K562 (cell line): ENCODE data around the gene SMG7. TPM values are rescaled to one million over a fixed set of nuclear protein-coding genes. Genes with fewer than 3 reads are reported as not detected.

ENCODE experiments used
- ATAC-seq: fragments of 200-7000 bp; cut with Tn5 transposase; 3 replicates; pipeline ENCODE4 v1.9.1; 2020; ENCODE audit warnings: moderate library complexity
- Bru-seq: library from RNA; stranded (reverse); fragments of 400-500 nt; gene quantifications from one replicate; lab custom pipeline; 2021; lab: Mats Ljungman, UMichigan
- BruChase-seq, 2 experiments: library from RNA; stranded (reverse); fragments of 400-500 nt; gene quantifications; one replicate each; lab custom pipeline; 2021; lab: Mats Ljungman, UMichigan
- BruUV-seq: library from RNA; stranded (reverse); fragments of 400-500 nt; replicated peaks from 2 replicates; lab custom pipeline; 2021; lab: Mats Ljungman, UMichigan
- CTCF ChIA-PET: fragments of 300-600 bp; formaldehyde crosslinking; extraction: SDS; loops from one replicate; lab custom pipeline; 2021; ENCODE audit warnings: low intra/inter-chr PET ratio; lab: Yijun Ruan, JAX
- POLR2A ChIA-PET: fragments of 300-600, 350-650 bp; sonication (Branson Sonifier 250); formaldehyde crosslinking; extraction: SDS; loops from one replicate; lab custom pipeline; 2021; ENCODE audit warnings: antibody characterized with exemption, inconsistent platforms; lab: Yijun Ruan, JAX
- DNase-seq, 4 experiments: peaks; one replicate each; pipeline versions ENCODE4 v3.0.0 to v3.0.0-alpha.2; 2011 to 2018; ENCODE audit warnings: low spot score in 3 of 4, mixed read lengths in 3 of 4; ENCODE audit errors: extremely low read depth in 1 of 4
- FAIRE-seq: peaks from 2 replicates; lab custom pipeline; 2011; peaks lifted over from hg19 to GRCh38; lab: Jason Lieb, UNC
- H2AFZ ChIP-seq: 2 replicates; pipeline ENCODE4 v1.6.0; 2011; ENCODE audit warnings: low read depth, low read length, control low read depth, inconsistent platforms
- H3K27ac ChIP-seq: fragments of 200-600 bp; 3 replicates; pipeline ENCODE4 v1.8.0; 2011; ENCODE audit warnings: low read depth, mild to moderate bottlenecking, control low read depth, inconsistent platforms, low read length, moderate library complexity, mixed read lengths; ENCODE audit errors: extremely low read depth
- H3K27me3 ChIP-seq, 2 experiments: fragments of 300-600 bp in 1 of 2; 2 replicates in 1 of 2; 3 replicates in 1 of 2; pipeline versions ENCODE4 v1.6.0 to v1.8.0; 2011; ENCODE audit warnings: inconsistent platforms in 2 of 2, low read length in 2 of 2, mild to moderate bottlenecking in 1 of 2, mixed read lengths in 1 of 2, moderate library complexity in 1 of 2; ENCODE audit not compliant: control insufficient read depth in 2 of 2, insufficient read depth in 2 of 2
- H3K36me3 ChIP-seq: fragments of 300-600 bp; 3 replicates; pipeline ENCODE4 v1.8.0; 2011; ENCODE audit warnings: mild to moderate bottlenecking, low read length, inconsistent platforms; ENCODE audit not compliant: control insufficient read depth, insufficient read depth
- H3K4me1 ChIP-seq, 2 experiments: fragments of 200-600 bp in 1 of 2; replicated peaks in 1 of 2; 2 replicates in 1 of 2; 3 replicates in 1 of 2; pipeline versions ENCODE4 v1.5.1 to v1.8.0; 2011; ENCODE audit warnings: inconsistent platforms in 2 of 2, low read length in 2 of 2, mild to moderate bottlenecking in 1 of 2, mixed read lengths in 1 of 2, moderate library complexity in 1 of 2; ENCODE audit not compliant: control insufficient read depth in 2 of 2, insufficient read depth in 2 of 2
- H3K4me2 ChIP-seq: 2 replicates; pipeline ENCODE4 v1.6.1; 2011; ENCODE audit warnings: low read length, control low read depth, inconsistent platforms, mixed read lengths; ENCODE audit not compliant: insufficient read depth
- H3K4me3 ChIP-seq: fragments of 200-600 bp; sonication (generic), shearing (Covaris generic); 2 replicates; pipeline ENCODE4 v1.5.1; 2016; ENCODE audit warnings: control low read depth, inconsistent platforms
- H3K79me2 ChIP-seq: fragments of 200-600 bp; 3 replicates; pipeline ENCODE4 v1.8.0; 2011; ENCODE audit warnings: low read length, inconsistent platforms; ENCODE audit not compliant: control insufficient read depth, insufficient read depth
- H3K9ac ChIP-seq, 2 experiments: 2 replicates each; pipeline versions ENCODE4 v1.6.0 to v1.6.1; 2011; ENCODE audit warnings: low read depth in 2 of 2, low read length in 2 of 2, control low read depth in 1 of 2, inconsistent platforms in 1 of 2, mild to moderate bottlenecking in 1 of 2, mixed read lengths in 1 of 2; ENCODE audit not compliant: insufficient read depth in 1 of 2
- H3K9me1 ChIP-seq: one replicate; pipeline ENCODE4 v1.6.0; 2011; ENCODE audit warnings: inconsistent platforms, mild to moderate bottlenecking, low read length, moderate library complexity; ENCODE audit not compliant: control insufficient read depth, insufficient read depth
- H3K9me3 ChIP-seq: replicated peaks from 2 replicates; pipeline ENCODE4 v1.5.1; 2011; ENCODE audit warnings: low read depth, low read length, inconsistent platforms; ENCODE audit not compliant: control insufficient read depth, insufficient read depth
- H4K20me1 ChIP-seq: replicated peaks from 2 replicates; pipeline ENCODE4 v1.6.1; 2011; ENCODE audit warnings: low read length, inconsistent platforms, mixed read lengths; ENCODE audit not compliant: control insufficient read depth, insufficient read depth
- ATF7 ChIP-seq: fragments of 450-650 bp; IDR thresholded peaks from 2 replicates; pipeline ENCODE4 v1.7.1; 2014; ENCODE audit warnings: mild to moderate bottlenecking, moderate library complexity
- CREB3L1 ChIP-seq: fragments of 450-650 bp; IDR thresholded peaks from 2 replicates; pipeline ENCODE4 v1.6.1; 2014; ENCODE audit warnings: low read depth, mild to moderate bottlenecking, moderate library complexity, borderline replicate concordance
- FUS ChIP-seq: fragments of 200-400 bp; formaldehyde crosslinking; optimal IDR thresholded peaks from 2 replicates; pipeline ENCODE3; 2017; ENCODE audit warnings: low read depth, low read length
- MAZ ChIP-seq, 2 experiments: fragments of 450-650 bp in 1 of 2; sonication (generic) in 1 of 2; formaldehyde crosslinking; IDR thresholded peaks in 1 of 2; conservative IDR thresholded peaks in 1 of 2; 2 replicates each; pipeline versions ENCODE4 v1.4.0 to v1.5.0; 2020; ENCODE audit warnings: mild to moderate bottlenecking in 1 of 2, missing genetic modification reagents in 1 of 2
- MYC ChIP-seq, 2 experiments: fragments of 250-450 bp in 1 of 2; sonication (Bioruptor Pico) in 1 of 2; IDR thresholded peaks; 2 replicates each; pipeline versions ENCODE4 v1.5.1 to v1.6.1; 2012 to 2021; ENCODE audit warnings: low read depth in 2 of 2, borderline replicate concordance in 1 of 2, improper control_type of control experiment in 1 of 2, low read length in 1 of 2, mild to moderate bottlenecking in 1 of 2, moderate library complexity in 1 of 2
- SMARCC2 ChIP-seq: fragments of 450-650 bp; IDR thresholded peaks from 2 replicates; pipeline ENCODE4 v1.6.1; 2017; ENCODE audit warnings: antibody characterized with exemption, moderate library complexity, mild to moderate bottlenecking, low read depth
- TARDBP ChIP-seq: fragments of 450-650 bp; IDR thresholded peaks from 2 replicates; pipeline ENCODE4 v1.6.1; 2016
- TCF7 ChIP-seq: sonication (generic); IDR thresholded peaks from 2 replicates; pipeline ENCODE4 v1.6.1; 2016; ENCODE audit warnings: antibody characterized with exemption, borderline replicate concordance
- WGBS: fragments of 100-300 bp; shearing (Covaris generic); methylation state at CpG from one replicate; pipeline ENCODE4 v1.1.6; 2016; ENCODE audit warnings: low coverage, mixed read lengths; ENCODE audit not compliant: insufficient coverage; ENCODE audit errors: missing lambda C conversion rate; 5-methylcytosine and 5-hydroxymethylcytosine counted together
- in situ Hi-C: fragments of 300-500 bp; cut with MboI; formaldehyde crosslinking; loops from 4 replicates; pipeline ENCODE4 v1.15.0; 2018; ENCODE audit warnings: inconsistent platforms, mixed read lengths
- intact Hi-C: fragments of 100-400 bp; cut with micrococcal nuclease; formaldehyde crosslinking; loops from 2 replicates; pipeline ENCODE4 v1.14.2; 2022
- long read RNA-seq, 3 experiments: library from polyadenylated mRNA in 2 of 3; library from RNA in 1 of 3; unstranded in 2 of 3; stranded (forward) in 1 of 3; transcript quantifications; one replicate each; pipeline ENCODE4 v2.0.0, GENCODE V29; 2019 to 2022
- polyA minus RNA-seq, 3 experiments: library from RNA; depleted of rRNA, polyadenylated mRNA; stranded (reverse); fragments of >200 nt; gene quantifications; 2 replicates each; pipeline ENCODE4 v1.2.3, GENCODE V29; 2011
- polyA plus RNA-seq, 8 experiments: library from polyadenylated mRNA; depleted of rRNA in 4 of 8; stranded (reverse) in 5 of 8; unstranded in 3 of 8; fragments of >200 nt; fragmentation: Nextera tagmentation in 2 of 8; fragmentation: Illumina TruSeq in 1 of 8; extraction: Ambion mirVana in 2 of 8; extraction: Trizol in 1 of 8; gene quantifications; 2 replicates each; pipeline versions ENCODE4 v1.2.1 to v1.2.3, GENCODE V29; 2011 to 2014; ENCODE audit warnings: inconsistent platforms in 1 of 8, missing spikeins in 1 of 8
- total RNA-seq, 7 experiments: library from RNA; depleted of rRNA in 6 of 7; stranded (reverse); fragments of >200 nt in 6 of 7; fragmentation: Illumina TruSeq in 2 of 7; extraction: Trizol in 2 of 7; gene quantifications; 2 replicates each; pipeline versions ENCODE4 v1.2.1 to v1.2.3, GENCODE V29; 2011 to 2021; ENCODE audit warnings: low replicate concordance in 1 of 7

The SMG7 gene, protein sequence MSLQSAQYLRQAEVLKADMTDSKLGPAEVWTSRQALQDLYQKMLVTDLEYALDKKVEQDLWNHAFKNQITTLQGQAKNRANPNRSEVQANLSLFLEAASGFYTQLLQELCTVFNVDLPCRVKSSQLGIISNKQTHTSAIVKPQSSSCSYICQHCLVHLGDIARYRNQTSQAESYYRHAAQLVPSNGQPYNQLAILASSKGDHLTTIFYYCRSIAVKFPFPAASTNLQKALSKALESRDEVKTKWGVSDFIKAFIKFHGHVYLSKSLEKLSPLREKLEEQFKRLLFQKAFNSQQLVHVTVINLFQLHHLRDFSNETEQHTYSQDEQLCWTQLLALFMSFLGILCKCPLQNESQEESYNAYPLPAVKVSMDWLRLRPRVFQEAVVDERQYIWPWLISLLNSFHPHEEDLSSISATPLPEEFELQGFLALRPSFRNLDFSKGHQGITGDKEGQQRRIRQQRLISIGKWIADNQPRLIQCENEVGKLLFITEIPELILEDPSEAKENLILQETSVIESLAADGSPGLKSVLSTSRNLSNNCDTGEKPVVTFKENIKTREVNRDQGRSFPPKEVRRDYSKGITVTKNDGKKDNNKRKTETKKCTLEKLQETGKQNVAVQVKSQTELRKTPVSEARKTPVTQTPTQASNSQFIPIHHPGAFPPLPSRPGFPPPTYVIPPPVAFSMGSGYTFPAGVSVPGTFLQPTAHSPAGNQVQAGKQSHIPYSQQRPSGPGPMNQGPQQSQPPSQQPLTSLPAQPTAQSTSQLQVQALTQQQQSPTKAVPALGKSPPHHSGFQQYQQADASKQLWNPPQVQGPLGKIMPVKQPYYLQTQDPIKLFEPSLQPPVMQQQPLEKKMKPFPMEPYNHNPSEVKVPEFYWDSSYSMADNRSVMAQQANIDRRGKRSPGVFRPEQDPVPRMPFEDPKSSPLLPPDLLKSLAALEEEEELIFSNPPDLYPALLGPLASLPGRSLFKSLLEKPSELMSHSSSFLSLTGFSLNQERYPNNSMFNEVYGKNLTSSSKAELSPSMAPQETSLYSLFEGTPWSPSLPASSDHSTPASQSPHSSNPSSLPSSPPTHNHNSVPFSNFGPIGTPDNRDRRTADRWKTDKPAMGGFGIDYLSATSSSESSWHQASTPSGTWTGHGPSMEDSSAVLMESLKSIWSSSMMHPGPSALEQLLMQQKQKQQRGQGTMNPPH
- total RNA-seq (2011; cell fraction: chromatin; rRNA removed; ENCODE audit: low replicate concordance), result 62.4 and 123 TPM in 2 replicates
- 36.4 and 37.6 TPM in 2 replicates for total RNA-seq (2011; cell fraction: nucleolus; rRNA removed)
- total RNA-seq (2011; cell fraction: nucleoplasm; rRNA removed), result 49.6 and 67.6 TPM in 2 replicates
- total RNA-seq (2014; rRNA removed), result 23.4 and 28.1 TPM in 2 replicates
- 28.1 and 30.9 TPM in 2 replicates for total RNA-seq (2014; rRNA removed; fragmentation: Illumina TruSeq; extraction: Trizol)
- total RNA-seq (2015; rRNA removed; fragmentation: Illumina TruSeq; extraction: Trizol), result 29.0 and 30.4 TPM in 2 replicates
- total RNA-seq (2021), result 62.1 and 69.7 TPM in 2 replicates
- polyA plus RNA-seq (2011; rRNA removed), result 59.0 and 64.8 TPM in 2 replicates
- polyA plus RNA-seq (2011; cell fraction: cytosol; rRNA removed), result 41.6 and 49.6 TPM in 2 replicates
- 69.9 and 76.0 TPM in 2 replicates for polyA plus RNA-seq (2011; cell fraction: nucleus; rRNA removed)
- 28.7 and 36.9 TPM in 2 replicates for polyA plus RNA-seq (2012)
- polyA plus RNA-seq (2014; fragmentation: Illumina TruSeq; extraction: Trizol), result 59.9 and 74.6 TPM in 2 replicates
- polyA plus RNA-seq (2014; fragmentation: Nextera tagmentation; extraction: Ambion mirVana), result 10 to 100 TPM; 12.4 to 12.5 TPM
- 34.6 and 38.7 TPM in 2 replicates for polyA plus RNA-seq (2014; rRNA removed)
- 89.9 and 91.6 TPM in 2 replicates for polyA minus RNA-seq (2011; rRNA and poly(A)+ RNA removed)
- 38.0 and 42.5 TPM in 2 replicates for polyA minus RNA-seq (2011; cell fraction: cytosol; rRNA and poly(A)+ RNA removed)
- polyA minus RNA-seq (2011; cell fraction: nucleus; rRNA and poly(A)+ RNA removed), result 55.1 and 87.4 TPM in 2 replicates
- Bru-seq, nascent RNA, result percentile 92 among the genes with signal in this experiment
- percentile 93 among the genes with signal in this experiment for BruChase-seq, experiment 1, labeled RNA remaining after a 2-hour chase
- percentile 93 among the genes with signal in this experiment for BruChase-seq, experiment 2, labeled RNA remaining after a 6-hour chase
- long read RNA-seq, experiment 1, partial matches to known transcripts, result 92 of 97 reads
- long read RNA-seq, experiment 1, other reads (novel, unspliced or antisense), result 4 of 97 reads
- long read RNA-seq, experiment 2, full-length matches to known transcripts, result 4 of 49 reads
- long read RNA-seq, experiment 2, partial matches to known transcripts, result 34 of 49 reads
- long read RNA-seq, experiment 2, other reads (novel, unspliced or antisense), result 11 of 49 reads
- long read RNA-seq, experiment 3, full-length matches to known transcripts, result 3 of 7 reads
- long read RNA-seq, experiment 3, partial matches to known transcripts, result 2 of 7 reads
- long read RNA-seq, experiment 3, other reads (novel, unspliced or antisense), result 2 of 7 reads

DNA sequence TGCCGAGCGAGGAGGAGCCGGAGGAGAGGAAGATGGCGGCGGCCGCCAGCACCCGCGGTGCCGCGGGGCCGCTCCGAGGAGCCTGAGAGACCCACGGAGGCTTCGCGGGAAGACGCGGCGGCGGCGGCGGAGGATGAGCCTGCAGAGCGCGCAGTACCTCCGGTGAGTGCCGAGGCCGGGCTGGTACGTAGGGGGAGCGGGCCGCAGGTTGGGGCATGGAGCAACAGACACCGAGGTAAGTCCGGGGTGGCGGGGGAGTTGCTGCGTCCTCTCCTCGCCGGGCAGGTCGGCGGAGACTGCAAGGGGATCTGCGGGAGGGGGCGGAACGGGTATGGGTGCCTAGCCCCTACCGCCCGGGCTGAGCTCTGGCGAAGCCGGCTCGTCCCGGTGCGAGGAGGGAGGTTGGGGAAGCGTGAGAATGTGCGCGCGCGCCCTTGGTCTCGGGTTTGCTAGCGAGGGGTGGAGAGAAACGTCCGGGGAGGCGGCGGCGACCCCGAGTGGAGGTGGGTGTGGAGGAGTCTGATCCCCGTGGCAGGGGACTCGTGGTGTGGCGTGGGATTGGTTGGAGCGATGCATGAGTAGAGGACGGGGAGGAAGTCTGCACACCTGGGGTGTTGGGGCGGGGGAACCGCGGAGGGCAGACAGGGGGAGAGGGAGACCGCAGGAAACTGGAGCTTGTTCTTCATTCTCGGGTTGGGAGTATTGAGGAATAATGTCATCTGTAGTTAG lies at the start of gene SMG7:
Gene SMG7 (plus strand): TSS at position 12 of the 729 bp plus-strand sequence. CDS start 122 bp downstream, at position 134.
- Histone ChIP-seq H2AFZ (peak within 1 kb of the TSS; percentile 99), H3K27ac (peak within 1 kb of the TSS; percentile 99), H3K9me3 (no peaks in the 10 kb centered on the region), H3K4me3 (peak within 1 kb of the TSS; percentile 87), H3K4me1 (peaks cover 26 to 31% of the 10 kb centered on the region in 2 experiments; a peak in 4 of 5 replicates), H3K9ac (peak within 1 kb of the TSS; percentile 98 to 99), H3K36me3 (peaks cover 21% of the 10 kb centered on the region), H4K20me1 (peaks cover 5% of the 10 kb centered on the region), H3K27me3 (no peaks in the 10 kb centered on the region), H3K4me2 (peak within 1 kb of the TSS; percentile 98), H3K79me2 (peaks cover 53% of the 10 kb centered on the region), H3K9me1 (no peaks in the 10 kb centered on the region)
- ChIA-PET CTCF (interaction anchor here (1.1 kb wide), 1 partner anchor 117 kb away, joined by 3 read pairs; the partner anchor contains the start of gene NCF2), POLR2A (interaction anchor here (0.7 to 1.0 kb wide), 3 partner anchors 19 to 633 kb away, joined by 3 to 4 read pairs (median 4); no protein-coding TSS in a partner anchor)
- in situ Hi-C loops (loop anchor here (5.0 kb wide), 1 partner anchor 150 kb away; no protein-coding TSS in a partner anchor), intact Hi-C loops (loop anchor here (1.0 to 5.0 kb wide), 3 partner anchors 135 to 190 kb away; partner anchors contain the start of gene ARPC5)
- BruUV-seq, result no TSS peak
- under 1% methylated on average over 69 of the region's 70 CpGs for WGBS
- ATAC-seq (peak; percentile 20), DNase-seq (peak; percentile 58 to 72 (median 66)), FAIRE-seq (no peak)
- 0 out of 2 replicates have a peak, but pooled peaks have one; percentile 27 for TF ChIP-seq SMARCC2
- peak; percentile 70; the same call in 1 of the 2 replicates for TF ChIP-seq TCF7
- peak in 1 of 2 experiments; percentile 13; a peak in 2 of 4 replicates for TF ChIP-seq MAZ (CRISPR knock-in tag; conservative IDR thresholded peaks at IDR 0.05 in 1 of 2, IDR thresholded peaks at IDR 0.05 in 1 of 2)
- TF ChIP-seq MYC (IDR thresholded peaks at IDR 0.05; ENCODE audit: low read depth, low read length), result no peak
- peak; percentile 52; the same call in 1 of the 2 replicates for TF ChIP-seq MYC (CRISPR knock-in tag; IDR thresholded peaks at IDR 0.05; ENCODE audit: borderline replicate concordance, low read depth)
- no peak for TF ChIP-seq TARDBP
- TF ChIP-seq CREB3L1, result 0 out of 2 replicates have a peak, but pooled peaks have one; percentile 32
- TF ChIP-seq FUS, result peak; percentile 64
- peak; percentile 24; the same call in 1 of the 2 replicates for TF ChIP-seq ATF7
